Measurements from ENCODE around the gene RCL1. TPM values are rescaled to one million over a fixed set of nuclear protein-coding genes. Genes with fewer than 3 reads are reported as not detected.

Gene RCL1
- total RNA-seq, 1 experiment from 2014 or later: 31.2 TPM

GRCh38 chr9:4852419-4852818 is 59.7 kb downstream of the RCL1 start:
- TF ChIP-seq CTCF (conservative IDR thresholded peaks at IDR 0.05; ENCODE audit: low read depth, low read length): no peak
- no peak for TF ChIP-seq EZH2 (IDR thresholded peaks at IDR 0.05; ENCODE audit: borderline replicate concordance, low read depth, low read length, poor library complexity, severe bottlenecking)
- POLR2A ChIA-PET (ENCODE audit: low non-redundant PET): no interaction called here
- no peak for DNase-seq (ENCODE audit: low spot score)
- no TSS peak for BruUV-seq (replicated peaks)
- Histone ChIP-seq H3K36me3 (ENCODE audit: insufficient read depth, low read length, poor library complexity, severe bottlenecking) (peaks cover 8% of the 10 kb centered on the region), H3K9me3 (ENCODE audit: low read depth, low read length, poor library complexity, severe bottlenecking) (no peaks in the 10 kb centered on the region), H3K27me3 (replicated peaks; ENCODE audit: insufficient read depth, low read depth, low read length, poor library complexity) (no peaks in the 10 kb centered on the region), H3K4me3 (ENCODE audit: low read depth, low read length, poor library complexity, severe bottlenecking) (no peak overlapping the region), H3K4me1 (ENCODE audit: insufficient read depth, low read length, poor library complexity, severe bottlenecking) (peaks cover 9% of the 10 kb centered on the region), H3K27ac (ENCODE audit: low read depth, low read length, poor library complexity, severe bottlenecking) (no peak overlapping the region)
- CTCF ChIA-PET: no interaction called here
- intact Hi-C loops (cut with micrococcal nuclease; ENCODE audit: unreplicated experiment): no loop called here

GRCh38 chr9:4854265-4854590 is 61.5 kb downstream of the RCL1 start:
- TF ChIP-seq CTCF (conservative IDR thresholded peaks at IDR 0.05; ENCODE audit: low read depth, low read length) (no peak), EZH2 (IDR thresholded peaks at IDR 0.05; ENCODE audit: borderline replicate concordance, low read depth, low read length, poor library complexity, severe bottlenecking) (no peak)
- ChIA-PET POLR2A (ENCODE audit: low non-redundant PET) (no interaction called here), CTCF (no interaction called here)
- no peak for DNase-seq (ENCODE audit: low spot score)
- Histone ChIP-seq H3K9me3 (ENCODE audit: low read depth, low read length, poor library complexity, severe bottlenecking) (no peaks in the 10 kb centered on the region), H3K4me1 (ENCODE audit: insufficient read depth, low read length, poor library complexity, severe bottlenecking) (no peaks in the 10 kb centered on the region), H3K27ac (ENCODE audit: low read depth, low read length, poor library complexity, severe bottlenecking) (no peak overlapping the region), H3K4me3 (ENCODE audit: low read depth, low read length, poor library complexity, severe bottlenecking) (no peak overlapping the region), H3K27me3 (replicated peaks; ENCODE audit: insufficient read depth, low read depth, low read length, poor library complexity) (no peaks in the 10 kb centered on the region), H3K36me3 (ENCODE audit: insufficient read depth, low read length, poor library complexity, severe bottlenecking) (peaks cover 8% of the 10 kb centered on the region)
- intact Hi-C loops (cut with micrococcal nuclease; ENCODE audit: unreplicated experiment): no loop called here
- BruUV-seq (replicated peaks): no TSS peak

GRCh38 chr9:4855841-4856240 is 63.1 kb downstream of the RCL1 start:
- Histone ChIP-seq H3K36me3 (ENCODE audit: insufficient read depth, low read length, poor library complexity, severe bottlenecking) (peaks cover 6% of the 10 kb centered on the region), H3K9me3 (ENCODE audit: low read depth, low read length, poor library complexity, severe bottlenecking) (no peaks in the 10 kb centered on the region), H3K4me1 (ENCODE audit: insufficient read depth, low read length, poor library complexity, severe bottlenecking) (no peaks in the 10 kb centered on the region), H3K27me3 (replicated peaks; ENCODE audit: insufficient read depth, low read depth, low read length, poor library complexity) (no peaks in the 10 kb centered on the region), H3K4me3 (ENCODE audit: low read depth, low read length, poor library complexity, severe bottlenecking) (no peak overlapping the region), H3K27ac (ENCODE audit: low read depth, low read length, poor library complexity, severe bottlenecking) (no peak overlapping the region)
- BruUV-seq (replicated peaks): no TSS peak
- TF ChIP-seq EZH2 (IDR thresholded peaks at IDR 0.05; ENCODE audit: borderline replicate concordance, low read depth, low read length, poor library complexity, severe bottlenecking) (no peak), CTCF (conservative IDR thresholded peaks at IDR 0.05; ENCODE audit: low read depth, low read length) (no peak)
- POLR2A ChIA-PET (ENCODE audit: low non-redundant PET): no interaction called here
- DNase-seq (ENCODE audit: low spot score): no peak
- CTCF ChIA-PET: no interaction called here
- intact Hi-C loops (cut with micrococcal nuclease; ENCODE audit: unreplicated experiment): no loop called here

All from A673 (cell line).